Bronchial epithelial cell (primary cell): Measurements from ENCODE around the gene HERC2. TPM values are rescaled to one million over a fixed set of nuclear protein-coding genes. Genes with fewer than 3 reads are reported as not detected.
"Not testable (repeated sequence)": the region's sequence is repeated elsewhere in the genome, so short reads cannot be mapped to it uniquely, and the experiment has no call there.

Source experiments
- DNase-seq: peaks from one replicate; pipeline ENCODE4 v3.0.0-alpha.2; 2010; ENCODE audit warnings: low read depth
- FAIRE-seq: peaks from 2 replicates; lab custom pipeline; 2011; peaks lifted over from hg19 to GRCh38; lab: Jason Lieb, UNC
- H3K27me3 ChIP-seq: 2 replicates; pipeline ENCODE4 v1.5.1; 2011; ENCODE audit warnings: low read length; ENCODE audit not compliant: control insufficient read depth, insufficient read depth
- H3K36me3 ChIP-seq: 2 replicates; pipeline ENCODE4 v1.5.1; 2011; ENCODE audit warnings: low read length; ENCODE audit not compliant: control insufficient read depth, insufficient read depth
- H3K4me3 ChIP-seq: 2 replicates; pipeline ENCODE4 v1.5.1; 2011; ENCODE audit warnings: mild to moderate bottlenecking, low read depth, low read length, control low read depth
- CTCF ChIP-seq: IDR thresholded peaks from 2 replicates; pipeline ENCODE4 v1.5.1; 2011; ENCODE audit warnings: mild to moderate bottlenecking, moderate library complexity, low read length, control low read depth, inconsistent platforms; ENCODE audit not compliant: insufficient read depth, severe bottlenecking
- total RNA-seq: library from RNA; depleted of rRNA; stranded (reverse); fragments of >200 nt; gene quantifications from 2 replicates; pipeline ENCODE4 v1.2.1, GENCODE V29; 2014

The HERC2 gene
- total RNA-seq, 1 donor from 2014 or later = 22.6 TPM

- Histone ChIP-seq H3K27me3 (no peaks in the 10 kb centered on the region), H3K36me3 (peaks cover 13% of the 10 kb centered on the region), H3K4me3 (no peak overlapping the region)
- FAIRE-seq (no peak), DNase-seq (no peak)
- no peak for TF ChIP-seq CTCF
Observed at GRCh38 chr15:28255965-28256364, 66.0 kb downstream of the HERC2 start.

DNA sequence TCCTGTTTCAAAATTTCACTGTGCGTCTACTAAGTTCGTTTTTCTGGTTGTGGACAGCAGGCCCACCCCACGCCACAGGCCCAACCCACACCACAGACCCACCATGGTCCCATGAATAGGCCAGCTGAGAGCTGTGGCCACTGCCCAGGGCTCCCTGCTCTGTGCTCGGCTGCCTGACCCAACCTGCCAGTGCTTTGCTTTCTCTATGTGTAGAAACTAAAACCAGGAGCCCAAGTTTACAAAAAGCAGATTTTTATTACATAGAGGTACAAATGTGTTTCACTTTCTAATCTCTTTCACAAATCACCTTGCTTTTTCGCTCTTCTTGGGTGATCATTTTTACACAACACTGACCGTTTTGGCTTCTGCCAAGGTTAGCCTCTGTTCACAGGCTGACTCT, 69.1 kb downstream of the HERC2 start:
- Histone ChIP-seq H3K27me3 (no peaks in the 10 kb centered on the region), H3K4me3 (no peak overlapping the region), H3K36me3 (peaks cover 12% of the 10 kb centered on the region)
- DNase-seq (no peak), FAIRE-seq (no peak)
- no peak for TF ChIP-seq CTCF

- no peak for FAIRE-seq
- Histone ChIP-seq H3K36me3 (peaks cover 4% of the 10 kb centered on the region), H3K4me3 (no peak overlapping the region), H3K27me3 (no peaks in the 10 kb centered on the region)
- DNase-seq = no peak
- no peak for TF ChIP-seq CTCF
Observed at GRCh38 chr15:28246605-28247004, 75.4 kb downstream of the HERC2 start.

DNA sequence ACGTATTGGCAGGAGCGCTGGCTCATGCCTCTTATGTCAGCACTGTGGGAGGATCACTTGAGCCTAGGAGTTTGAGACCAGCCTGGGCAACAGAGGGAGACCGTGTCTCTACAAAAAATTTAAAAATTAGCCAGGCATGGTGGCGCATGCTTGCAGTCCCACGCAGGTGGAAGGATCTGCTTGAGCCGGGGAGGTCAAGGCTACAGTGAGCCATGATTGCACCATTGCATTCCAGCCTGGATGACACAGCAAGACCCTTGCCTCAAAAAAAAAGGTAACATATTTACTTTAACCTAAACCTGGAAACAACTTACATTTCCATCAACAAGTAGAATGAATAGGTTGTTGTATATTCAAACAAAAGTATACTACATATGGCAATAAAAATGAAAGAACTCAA, 78.1 kb downstream of the HERC2 start:
- no peak for TF ChIP-seq CTCF
- peaks cover 4% of the 10 kb centered on the region for H3K36me3 ChIP-seq

GRCh38 chr15:28243399-28243798, 78.6 kb downstream of the HERC2 start:
- H3K36me3 ChIP-seq = peaks cover 4% of the 10 kb centered on the region
- no peak for FAIRE-seq
- H3K27me3 ChIP-seq = no peaks in the 10 kb centered on the region
- no peak for DNase-seq
- TF ChIP-seq CTCF = no peak
- H3K4me3 ChIP-seq = no peak overlapping the region

More for the DNA sequence above, 78.1 kb downstream of the HERC2 start:
- no peak overlapping the region for H3K4me3 ChIP-seq
- DNase-seq (no peak), FAIRE-seq (no peak)
- no peaks in the 10 kb centered on the region for H3K27me3 ChIP-seq

- DNase-seq, H3K4me3 ChIP-seq, H3K36me3 ChIP-seq, FAIRE-seq, H3K27me3 ChIP-seq: not testable (repeated sequence)
Observed at GRCh38 chr15:28238296-28238695, 83.7 kb downstream of the HERC2 start.

DNA sequence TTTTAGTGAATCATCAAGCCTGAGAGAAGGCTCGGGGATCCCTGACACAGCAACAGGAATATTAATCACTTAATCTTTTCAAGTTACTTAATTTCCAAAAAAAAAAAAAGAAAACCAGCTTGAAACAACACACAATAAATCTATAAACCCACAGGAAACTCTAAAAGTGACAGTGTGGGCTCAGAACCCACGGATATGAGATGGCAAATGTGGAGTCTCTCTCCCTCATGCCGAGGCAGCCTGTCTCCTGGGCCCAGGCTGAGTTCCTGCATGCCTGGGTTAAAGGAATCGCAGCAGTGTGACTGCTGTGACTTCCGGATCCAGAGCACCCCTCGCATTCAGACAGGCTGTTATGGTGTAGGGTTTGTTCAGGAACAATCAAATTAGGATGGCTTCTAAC, 90.2 kb downstream of the HERC2 start:
- H3K4me3 ChIP-seq, DNase-seq, H3K36me3 ChIP-seq, H3K27me3 ChIP-seq, FAIRE-seq: not testable (repeated sequence)

DNA sequence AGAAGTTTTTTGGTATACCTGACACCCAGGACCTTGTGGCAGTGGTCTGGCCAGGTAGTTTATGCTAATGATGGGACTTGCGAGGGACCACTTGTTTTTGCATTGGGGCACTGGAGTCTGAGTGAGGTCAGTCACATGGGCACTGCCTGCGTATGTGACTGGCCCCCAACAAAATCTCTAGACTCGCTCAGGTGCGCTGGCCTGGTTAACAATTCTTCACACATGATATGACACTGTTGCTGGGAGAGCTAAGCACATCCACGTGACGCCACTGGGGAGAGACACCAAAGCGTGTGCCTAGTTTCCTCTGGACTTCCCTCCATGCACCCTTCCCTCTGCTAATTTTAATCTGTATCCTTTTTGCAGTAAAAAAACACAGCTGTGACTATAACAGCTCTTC, 90.6 kb downstream of the HERC2 start:
- H3K27me3 ChIP-seq, H3K4me3 ChIP-seq, FAIRE-seq, H3K36me3 ChIP-seq, DNase-seq: not testable (repeated sequence)

GRCh38 chr15:28228990-28229640, 92.9 kb downstream of the HERC2 start:
- not testable (repeated sequence) for FAIRE-seq, H3K36me3 ChIP-seq, DNase-seq

More at GRCh38 chr15:28228990-28229640, 92.9 kb downstream of the HERC2 start:
- H3K4me3 ChIP-seq, H3K27me3 ChIP-seq: not testable (repeated sequence)
